IMR-90 (cell line): ENCODE measurements around the gene RASL11A.

Experiments used
- FOS ChIP-seq: fragments of 150-350 bp; IDR thresholded peaks from 2 replicates; pipeline ENCODE4 v1.6.1; 2016; ENCODE audit warnings: low read depth, low read length
- MAZ ChIP-seq: IDR thresholded peaks from 2 replicates; pipeline ENCODE4 v1.6.1; 2012; ENCODE audit warnings: low read depth, mild to moderate bottlenecking, low read length, improper control_type of control experiment, moderate library complexity, borderline replicate concordance
- MXI1 ChIP-seq: IDR thresholded peaks from 2 replicates; pipeline ENCODE4 v1.6.1; 2012; ENCODE audit warnings: low read depth, mild to moderate bottlenecking, low read length, moderate library complexity, borderline replicate concordance
- POLR2A ChIP-seq: IDR thresholded peaks from 2 replicates; pipeline ENCODE4 v1.6.1; 2012; ENCODE audit warnings: mild to moderate bottlenecking, low read depth, low read length
- RAD21 ChIP-seq: IDR thresholded peaks from 2 replicates; pipeline ENCODE4 v1.6.1; 2012; ENCODE audit warnings: low read length, improper control_type of control experiment
- RCOR1 ChIP-seq: IDR thresholded peaks from 2 replicates; pipeline ENCODE4 v1.6.1; 2012; ENCODE audit warnings: mild to moderate bottlenecking, low read length, improper control_type of control experiment; ENCODE audit not compliant: insufficient replicate concordance
- SMC3 ChIP-seq: fragments of 150-350 bp; IDR thresholded peaks from 2 replicates; pipeline ENCODE4 v1.6.1; 2016; ENCODE audit warnings: low read depth, mild to moderate bottlenecking, antibody characterized with exemption, low read length, moderate library complexity
- TF ChIP-seq, protein P1 (sequence below): conservative IDR thresholded peaks from 2 replicates; pipeline ENCODE4 v1.5.1; 2012; ENCODE audit warnings: mild to moderate bottlenecking, low read depth, low read length, improper control_type of control experiment
- TF ChIP-seq, protein P2 (sequence below): fragments of 150-350 bp; IDR thresholded peaks from 2 replicates; pipeline ENCODE4 v1.6.1; 2017; ENCODE audit warnings: mild to moderate bottlenecking, antibody characterized with exemption, low read length, low read depth

DNA sequence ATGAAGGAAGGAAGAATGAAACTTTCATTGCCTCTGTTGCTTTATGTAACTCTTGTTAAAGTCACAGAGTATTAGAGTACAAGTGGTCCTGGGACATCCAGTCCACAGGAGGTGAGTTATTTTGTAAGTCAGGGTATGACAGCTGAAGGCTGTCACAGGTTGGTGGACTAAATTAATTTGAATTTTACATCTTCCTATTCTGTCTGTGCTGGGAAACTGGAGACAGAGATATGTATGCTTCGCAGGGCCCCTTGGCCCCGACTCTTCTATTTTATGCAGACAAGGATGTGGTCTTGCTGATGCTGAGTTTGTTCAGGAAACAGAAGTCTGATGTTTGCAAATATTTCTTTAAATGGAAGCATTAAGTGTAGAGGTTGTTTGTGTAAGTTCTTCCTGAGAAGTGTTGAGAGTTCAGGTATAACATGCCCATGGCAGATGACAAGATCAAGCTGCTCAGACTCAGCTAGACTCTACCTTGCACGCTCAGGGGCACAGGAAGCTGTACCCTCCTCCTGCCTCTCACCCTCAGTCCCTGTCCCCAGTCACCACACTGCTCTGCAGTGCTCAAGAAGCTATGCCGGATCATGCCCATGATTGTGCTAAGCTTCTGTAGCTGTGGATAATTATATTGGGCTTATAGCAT is 23.4 kb downstream of the RASL11A start:
- TF ChIP-seq RAD21, result no peak
- TF ChIP-seq, protein P1, sequence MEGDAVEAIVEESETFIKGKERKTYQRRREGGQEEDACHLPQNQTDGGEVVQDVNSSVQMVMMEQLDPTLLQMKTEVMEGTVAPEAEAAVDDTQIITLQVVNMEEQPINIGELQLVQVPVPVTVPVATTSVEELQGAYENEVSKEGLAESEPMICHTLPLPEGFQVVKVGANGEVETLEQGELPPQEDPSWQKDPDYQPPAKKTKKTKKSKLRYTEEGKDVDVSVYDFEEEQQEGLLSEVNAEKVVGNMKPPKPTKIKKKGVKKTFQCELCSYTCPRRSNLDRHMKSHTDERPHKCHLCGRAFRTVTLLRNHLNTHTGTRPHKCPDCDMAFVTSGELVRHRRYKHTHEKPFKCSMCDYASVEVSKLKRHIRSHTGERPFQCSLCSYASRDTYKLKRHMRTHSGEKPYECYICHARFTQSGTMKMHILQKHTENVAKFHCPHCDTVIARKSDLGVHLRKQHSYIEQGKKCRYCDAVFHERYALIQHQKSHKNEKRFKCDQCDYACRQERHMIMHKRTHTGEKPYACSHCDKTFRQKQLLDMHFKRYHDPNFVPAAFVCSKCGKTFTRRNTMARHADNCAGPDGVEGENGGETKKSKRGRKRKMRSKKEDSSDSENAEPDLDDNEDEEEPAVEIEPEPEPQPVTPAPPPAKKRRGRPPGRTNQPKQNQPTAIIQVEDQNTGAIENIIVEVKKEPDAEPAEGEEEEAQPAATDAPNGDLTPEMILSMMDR, result no peak
- no peak for TF ChIP-seq SMC3
- no peak for TF ChIP-seq POLR2A
- TF ChIP-seq MAZ, result no peak
- no peak for TF ChIP-seq RCOR1
- TF ChIP-seq, protein P2, sequence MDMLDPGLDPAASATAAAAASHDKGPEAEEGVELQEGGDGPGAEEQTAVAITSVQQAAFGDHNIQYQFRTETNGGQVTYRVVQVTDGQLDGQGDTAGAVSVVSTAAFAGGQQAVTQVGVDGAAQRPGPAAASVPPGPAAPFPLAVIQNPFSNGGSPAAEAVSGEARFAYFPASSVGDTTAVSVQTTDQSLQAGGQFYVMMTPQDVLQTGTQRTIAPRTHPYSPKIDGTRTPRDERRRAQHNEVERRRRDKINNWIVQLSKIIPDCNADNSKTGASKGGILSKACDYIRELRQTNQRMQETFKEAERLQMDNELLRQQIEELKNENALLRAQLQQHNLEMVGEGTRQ, result no peak
- no peak for TF ChIP-seq MXI1
- TF ChIP-seq FOS, result no peak
